DMS114 treated with DMSO at 0.1 percent for 48 hours (cell line): ENCODE measurements around the gene ROS1.
"Not testable (repeated sequence)": the region's sequence is repeated elsewhere in the genome, so short reads cannot be mapped to it uniquely, and the experiment has no call there.

Experiments used
- DNase-seq: peaks from one replicate; lab custom pipeline; 2025; ENCODE audit not compliant: unreplicated experiment; lab: John Stamatoyannopoulos, UW

The ROS1 gene

DNA sequence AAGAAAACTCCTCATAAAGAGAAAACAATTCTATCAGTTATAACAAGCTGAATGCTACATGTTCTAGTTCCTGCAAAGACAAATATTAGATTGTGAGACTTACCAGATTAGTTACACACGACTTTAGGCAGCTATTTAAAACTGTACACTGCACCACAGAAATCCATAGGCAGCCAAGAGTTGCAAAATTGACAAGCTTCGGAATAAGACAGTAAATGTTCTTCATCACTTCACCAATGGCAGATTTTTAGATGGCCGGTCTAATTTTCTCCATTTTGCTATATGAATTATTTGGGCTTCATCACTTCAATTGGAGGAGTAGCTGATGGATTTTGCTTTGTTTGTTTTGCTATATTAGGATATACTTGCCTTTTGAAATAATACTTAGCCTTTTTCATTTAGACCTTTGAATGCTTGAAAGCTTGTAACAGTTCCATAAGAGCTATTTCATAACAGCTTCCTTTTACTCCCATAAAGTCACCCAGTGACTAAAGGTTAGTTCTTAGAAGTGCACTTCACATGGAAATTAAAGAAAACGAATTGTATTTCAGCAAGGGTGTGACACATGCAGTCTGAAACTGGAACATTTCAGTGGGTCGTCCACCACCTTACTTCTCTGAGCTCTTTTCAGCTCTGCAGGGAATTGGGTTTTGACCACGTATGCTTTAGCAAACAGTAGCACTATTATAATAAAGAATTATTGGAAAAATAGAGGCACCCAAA is at the start of gene ROS1:
TSS of gene ROS1 (minus strand) at position 512 of the 723 bp plus-strand sequence. CDS start at position 226, 286 bp downstream.
- DNase-seq: no peak

DNA sequence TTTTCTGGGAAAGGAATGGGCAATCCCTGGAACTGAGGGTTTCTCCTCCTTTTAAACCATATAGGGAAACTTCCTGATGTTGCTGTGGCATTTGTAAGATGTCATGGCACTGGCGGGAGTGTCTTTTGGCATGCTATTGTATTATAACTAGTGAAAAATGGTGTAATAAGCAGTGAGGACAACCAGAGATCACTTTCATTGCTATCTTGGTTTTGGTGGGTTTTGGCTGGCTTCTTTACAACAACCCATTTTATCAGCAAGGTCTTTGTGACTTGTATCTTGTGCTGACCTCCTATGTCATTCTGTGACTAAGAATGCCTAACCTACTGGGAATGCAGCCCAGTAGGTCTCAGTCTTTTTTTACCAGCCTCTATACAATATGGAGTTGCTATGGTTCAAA is 47.7 kb upstream of the ROS1 start:
- DNase-seq: no peak

DNA sequence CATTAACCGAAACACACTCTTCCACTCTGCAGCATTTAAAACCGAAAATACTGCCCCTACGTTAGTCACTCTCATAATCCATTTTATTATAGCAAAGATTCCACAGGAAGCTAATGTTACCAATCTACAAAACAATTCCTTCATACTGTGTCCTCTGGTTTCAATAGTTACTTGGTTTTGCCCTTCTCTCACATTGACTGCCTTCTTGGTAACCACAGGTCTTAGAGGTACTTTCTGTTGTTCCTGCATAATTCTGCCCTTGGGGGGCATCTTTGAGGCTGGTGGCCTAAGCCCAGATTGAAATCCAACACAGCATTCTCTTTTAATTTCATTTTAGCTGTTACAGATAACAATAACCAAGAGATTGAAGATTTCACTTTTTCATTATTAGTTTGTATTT is 46.9 kb upstream of the ROS1 start:
- DNase-seq: no peak

DNA sequence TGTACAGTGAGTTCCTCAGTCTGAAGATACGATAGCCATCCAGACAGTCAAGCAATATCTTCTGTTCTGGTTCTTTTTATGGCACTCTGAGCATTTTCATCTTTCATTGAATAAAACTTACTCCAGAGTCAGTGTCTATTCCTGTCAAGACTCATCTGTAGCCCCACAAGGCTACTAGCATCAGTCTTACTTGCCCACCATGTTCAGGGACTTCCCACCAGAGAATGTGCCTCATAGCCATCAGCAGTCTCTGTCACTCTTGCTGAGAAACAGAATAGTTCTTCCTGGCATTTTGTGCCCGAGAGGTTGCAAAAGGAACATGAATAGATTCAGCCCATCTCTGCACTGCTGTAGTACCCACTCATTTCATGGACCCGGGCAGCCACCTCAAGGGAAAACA is 44.0 kb upstream of the ROS1 start:
- no peak for DNase-seq

DNA sequence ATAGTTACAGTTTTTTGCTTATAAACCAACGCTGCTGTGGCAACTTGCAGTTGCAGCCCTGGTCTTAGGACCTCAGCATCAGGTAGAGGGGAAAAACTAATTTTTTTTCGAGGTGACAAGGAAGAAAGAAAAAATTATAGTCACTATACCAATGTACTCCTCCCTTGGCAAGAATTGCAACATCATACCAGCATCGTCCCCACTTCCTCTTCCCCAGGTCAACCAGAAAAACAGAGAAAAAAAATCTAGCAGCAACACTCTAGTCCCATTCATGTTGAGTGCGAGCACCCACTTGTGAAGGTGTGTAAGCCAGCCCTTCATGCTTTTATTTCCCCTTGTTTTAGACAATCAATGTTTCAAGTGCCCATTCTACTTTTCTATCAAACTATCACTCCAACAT is 43.6 kb upstream of the ROS1 start:
- no peak for DNase-seq

DNA sequence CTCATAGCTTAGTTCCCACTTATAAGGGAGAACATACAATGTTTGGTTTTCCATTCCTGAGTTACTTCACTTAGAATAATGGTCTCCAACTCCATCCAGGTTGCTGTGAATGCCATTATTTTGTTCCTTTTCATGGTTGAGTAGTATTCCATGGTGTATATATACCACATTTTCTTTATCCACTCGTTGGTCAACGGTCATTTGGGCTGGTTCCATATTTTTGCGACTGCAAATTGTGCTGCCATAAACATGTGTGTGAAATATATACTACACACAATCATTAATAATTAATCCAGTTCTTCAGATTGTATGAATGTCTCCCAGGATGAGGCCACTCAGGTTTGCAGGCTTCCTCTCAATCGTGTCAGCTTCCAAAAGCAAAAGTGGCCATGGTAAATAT is 42.8 kb upstream of the ROS1 start:
- DNase-seq: not testable (repeated sequence)

DNA sequence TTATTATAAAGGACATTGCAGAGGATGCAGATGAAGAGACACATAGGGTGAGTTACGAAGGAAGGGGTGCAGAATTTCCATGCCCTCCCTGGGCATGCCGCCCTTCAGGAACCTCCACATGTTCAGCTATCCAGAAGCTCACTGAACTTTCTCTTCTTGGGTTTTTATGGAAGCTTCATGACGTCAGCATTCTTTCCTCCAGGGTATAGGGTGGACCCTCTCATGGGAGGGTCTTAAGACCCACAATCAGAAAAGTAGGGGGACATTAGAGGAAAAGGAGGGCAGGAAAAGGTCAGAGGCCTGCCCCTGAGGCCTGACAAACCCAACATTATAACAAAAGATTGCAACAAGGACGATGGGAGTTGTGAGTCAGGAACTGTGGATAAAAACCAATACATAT is 42.1 kb upstream of the ROS1 start:
- no peak for DNase-seq

DNA sequence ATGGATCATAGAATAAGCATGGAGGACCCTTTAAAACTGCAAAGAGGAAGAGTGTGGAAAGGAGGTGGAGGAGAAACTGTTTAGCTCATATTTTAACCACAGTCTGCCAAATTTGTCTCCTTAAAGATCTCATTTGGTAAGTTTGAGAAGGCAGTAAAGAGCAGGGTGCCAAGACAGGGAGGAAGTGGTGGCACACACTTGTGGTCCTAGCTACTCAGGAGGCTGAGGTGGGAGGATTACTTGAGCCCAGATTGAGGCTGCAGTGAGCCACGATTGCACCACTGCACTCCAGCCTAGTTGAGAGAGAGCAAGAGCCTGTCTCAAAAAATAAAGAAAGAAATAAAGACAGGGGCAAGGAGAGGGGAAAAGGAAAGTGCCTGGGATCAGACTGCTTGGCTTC is 39.9 kb upstream of the ROS1 start:
- DNase-seq: no peak

DNA sequence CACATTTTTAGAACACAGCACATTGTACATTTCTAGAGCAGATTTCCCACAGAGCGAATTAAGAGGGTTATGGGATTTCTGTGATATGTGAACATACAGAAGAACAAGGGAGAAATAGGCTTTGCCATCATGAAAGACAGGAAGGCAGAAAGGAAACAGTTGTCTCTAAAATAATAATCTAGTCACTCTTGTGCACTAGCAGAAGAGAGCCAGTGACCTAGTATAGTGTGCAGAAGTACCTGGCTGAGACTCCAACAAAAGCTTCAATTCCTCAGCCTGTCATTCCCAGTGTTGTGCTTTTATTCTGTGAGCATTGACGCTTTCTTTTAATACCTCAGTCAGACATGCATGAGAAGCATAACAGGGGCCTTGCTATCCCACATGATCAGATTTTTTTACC is 39.0 kb upstream of the ROS1 start:
- DNase-seq: no peak

DNA sequence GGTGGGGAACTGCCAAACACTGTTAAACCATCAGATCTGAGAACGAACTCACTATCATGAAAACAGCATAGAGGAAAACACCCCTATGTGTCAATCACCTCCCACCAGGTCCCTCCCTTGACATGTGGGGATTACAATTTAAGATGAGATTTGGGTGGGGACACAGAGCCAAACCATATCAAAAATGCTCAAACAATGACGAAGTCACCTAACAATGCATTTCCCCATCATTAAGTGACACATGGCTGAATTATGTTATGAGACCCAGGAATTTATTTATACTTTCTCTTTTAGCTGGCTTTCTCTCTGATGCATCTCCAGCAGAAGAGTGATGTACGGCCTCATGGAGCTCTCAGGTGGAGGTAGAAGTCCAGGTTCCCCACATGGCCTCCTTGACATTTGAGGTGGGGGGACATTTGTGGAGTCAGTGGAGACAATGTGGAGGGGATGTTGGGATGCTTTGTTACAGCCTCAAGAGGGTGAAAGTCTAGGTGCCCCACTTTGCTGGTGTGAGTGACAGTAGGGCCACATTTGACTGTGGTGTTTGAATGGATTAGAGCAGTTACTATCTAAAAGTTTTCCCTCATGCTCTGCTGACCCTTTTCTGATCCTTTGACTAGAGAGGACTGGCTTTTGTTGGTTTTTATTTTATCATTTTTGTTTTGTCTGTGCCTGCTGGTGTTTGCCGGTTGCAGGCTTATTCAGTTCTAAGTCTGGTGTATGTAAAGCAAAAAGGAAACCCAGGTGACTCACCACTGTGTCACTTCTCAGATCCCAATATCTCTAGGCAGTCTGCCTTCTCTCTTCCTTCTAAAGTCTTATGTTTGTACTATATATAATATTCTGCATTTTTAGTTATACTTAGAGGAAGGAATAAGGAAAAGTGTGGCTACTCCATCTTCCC is 38.3 kb upstream of the ROS1 start:
- DNase-seq: no peak

DNA sequence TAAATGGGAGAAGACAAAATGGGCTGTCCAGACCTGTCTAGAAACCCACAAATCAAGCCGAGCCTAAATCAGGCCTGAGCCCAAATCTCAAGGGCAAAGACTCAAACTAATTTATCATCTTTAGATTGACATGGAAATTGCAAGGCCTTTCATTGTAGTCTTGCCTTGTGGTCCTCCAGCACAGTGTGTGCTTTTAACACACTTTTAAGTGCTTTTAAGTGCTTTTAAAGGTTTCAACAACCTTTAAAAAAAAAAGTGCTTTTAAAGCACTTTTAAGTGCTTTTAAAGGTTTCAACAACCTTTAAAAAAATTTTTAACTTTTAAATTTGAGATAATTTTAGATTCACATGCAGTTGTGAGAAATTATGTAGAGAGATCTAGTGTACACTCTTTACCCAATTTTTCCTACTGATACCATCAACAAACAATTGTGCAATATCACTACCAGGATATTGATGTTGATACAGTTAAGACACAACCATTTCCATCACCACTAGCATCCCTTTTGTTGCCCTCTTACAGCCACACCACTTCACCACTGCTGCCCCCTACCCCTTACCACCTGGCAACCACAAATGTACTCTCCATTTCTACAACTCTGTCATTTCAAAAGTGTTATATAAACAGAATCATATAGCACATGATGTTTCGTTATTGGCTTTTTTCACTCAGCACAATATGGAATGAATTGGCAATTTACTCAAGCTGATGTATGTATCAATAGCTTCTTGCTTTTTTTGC is 33.6 kb upstream of the ROS1 start:
- DNase-seq: no peak

DNA sequence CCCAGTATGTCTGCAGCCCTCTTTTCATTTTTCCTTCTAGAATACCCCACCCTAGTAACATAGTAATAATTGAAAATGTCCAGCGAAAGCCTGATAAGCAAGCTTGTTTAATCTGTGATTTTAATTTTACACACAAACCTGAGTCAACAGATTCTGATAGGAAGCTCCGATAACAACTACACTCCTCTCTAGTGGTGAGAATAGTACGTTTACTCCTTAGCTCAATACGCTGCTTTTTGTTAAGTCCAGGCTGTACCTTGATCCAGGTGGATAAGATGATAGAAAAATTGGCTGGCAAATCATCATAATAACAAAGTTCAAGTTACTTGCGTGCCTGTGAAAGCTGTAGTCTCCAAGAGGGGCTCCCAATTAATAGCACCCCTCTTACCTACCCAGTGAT is 31.3 kb upstream of the ROS1 start:
- no peak for DNase-seq

DNA sequence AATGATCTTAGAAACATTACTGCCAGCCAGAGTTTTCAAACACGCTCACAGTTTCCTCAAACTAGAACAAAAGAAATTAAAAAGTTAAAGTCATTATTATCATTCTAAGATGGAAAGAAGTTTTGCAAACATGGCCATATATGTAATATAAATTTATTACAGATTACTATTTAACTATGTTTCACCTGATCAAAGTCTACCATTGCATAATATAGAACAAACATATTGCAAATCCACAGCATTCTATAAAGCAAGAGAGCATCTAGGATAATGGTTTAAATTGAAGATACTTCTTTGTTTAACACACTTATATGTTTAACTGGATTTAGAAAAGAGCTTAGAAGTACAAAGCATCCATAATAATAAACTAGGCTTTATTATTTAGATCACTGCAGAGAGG is 30.5 kb upstream of the ROS1 start:
- no peak for DNase-seq

DNA sequence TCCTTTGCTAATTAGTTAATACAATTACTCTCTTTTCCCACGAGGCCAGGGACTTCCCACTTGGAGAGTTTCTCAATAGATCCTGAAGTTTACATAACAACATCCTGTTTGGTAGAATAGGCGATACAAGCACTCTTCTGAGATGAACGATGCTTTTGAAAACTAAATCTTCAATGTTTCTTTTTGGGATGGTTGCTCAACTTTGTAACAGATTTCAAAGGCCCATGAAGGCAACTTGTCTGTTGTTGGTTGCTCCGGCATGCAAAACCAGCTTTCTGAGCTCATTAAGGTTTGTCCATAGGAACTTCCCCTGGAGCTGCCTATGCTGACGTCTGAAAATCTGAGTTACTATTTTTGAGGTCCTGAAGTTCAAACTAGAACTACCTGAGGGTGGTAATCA is 25.9 kb upstream of the ROS1 start:
- no peak for DNase-seq

DNA sequence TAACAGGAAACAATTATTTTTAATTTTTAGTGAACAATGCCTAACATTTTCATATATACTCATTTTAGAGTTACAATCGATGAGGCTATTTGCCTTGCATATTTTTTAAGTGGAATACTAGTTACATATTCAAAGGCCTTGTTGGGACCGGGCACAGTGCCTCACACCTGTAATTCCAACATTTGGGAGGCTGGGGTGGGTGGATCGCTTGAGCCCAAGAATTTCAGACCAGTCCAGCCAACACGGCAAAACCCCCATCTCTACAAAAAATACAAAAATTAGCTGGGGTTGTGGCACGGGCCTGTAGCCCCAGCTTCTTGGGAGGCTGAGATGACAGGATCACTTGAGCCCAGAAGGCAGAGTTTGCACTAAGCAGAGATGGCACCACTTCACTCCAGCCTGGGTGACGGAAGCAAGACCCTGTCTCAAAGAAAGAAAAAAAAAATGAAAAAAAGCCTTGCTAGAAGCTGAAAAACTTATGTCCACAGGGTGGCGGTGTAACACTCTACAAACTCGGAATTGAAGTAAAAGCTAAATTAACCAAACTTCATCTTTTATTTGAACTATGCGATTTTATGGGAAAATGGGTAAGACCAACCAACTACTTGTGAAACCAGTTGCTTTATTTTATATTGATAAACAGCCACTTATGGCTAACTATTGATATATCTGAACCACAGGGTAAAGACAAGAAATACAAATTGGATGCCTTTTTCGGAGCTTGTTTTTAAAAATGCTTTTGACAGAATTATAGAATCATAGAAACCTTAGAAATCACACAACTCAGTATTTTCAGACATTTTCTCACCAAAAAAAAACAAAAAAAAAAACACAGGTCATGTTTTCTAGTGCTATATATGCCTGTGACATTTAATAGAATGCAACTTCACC is 24.1 kb upstream of the ROS1 start:
- peak; percentile 58 for DNase-seq

DNA sequence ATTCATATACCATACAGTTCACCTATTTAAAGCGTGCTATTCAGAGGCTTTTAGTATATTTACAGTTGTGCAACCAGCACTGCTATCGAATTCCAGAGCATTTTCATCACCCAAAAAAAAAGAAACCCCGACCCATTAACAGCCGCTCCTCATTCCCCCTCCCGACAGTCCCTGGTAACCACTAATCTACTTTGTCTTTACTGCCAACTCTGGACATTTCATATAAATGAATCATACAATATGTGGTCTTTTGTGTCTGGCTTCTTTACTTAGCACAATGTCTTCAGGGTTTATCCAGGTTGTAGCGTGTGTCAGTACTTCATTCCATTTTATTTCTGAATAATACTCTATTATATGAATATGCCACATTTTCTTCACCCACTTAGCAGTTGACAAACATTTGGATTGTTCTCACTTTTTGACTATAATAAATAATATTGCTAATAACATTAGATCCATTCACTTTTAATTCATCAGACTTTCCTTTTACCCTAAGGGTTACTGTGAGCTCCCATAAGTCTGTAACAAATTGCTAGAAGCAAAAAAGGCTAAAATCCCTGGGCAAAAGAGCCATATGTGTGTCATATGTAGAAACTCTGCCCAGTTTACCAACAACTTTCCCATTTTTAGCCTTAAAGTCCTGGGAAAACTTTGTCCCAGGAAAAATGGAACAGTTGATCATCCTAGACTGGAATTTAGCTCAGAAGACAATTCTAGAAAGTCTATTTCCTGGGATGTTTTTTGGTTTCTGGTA is 23.2 kb upstream of the ROS1 start:
- no peak for DNase-seq

DNA sequence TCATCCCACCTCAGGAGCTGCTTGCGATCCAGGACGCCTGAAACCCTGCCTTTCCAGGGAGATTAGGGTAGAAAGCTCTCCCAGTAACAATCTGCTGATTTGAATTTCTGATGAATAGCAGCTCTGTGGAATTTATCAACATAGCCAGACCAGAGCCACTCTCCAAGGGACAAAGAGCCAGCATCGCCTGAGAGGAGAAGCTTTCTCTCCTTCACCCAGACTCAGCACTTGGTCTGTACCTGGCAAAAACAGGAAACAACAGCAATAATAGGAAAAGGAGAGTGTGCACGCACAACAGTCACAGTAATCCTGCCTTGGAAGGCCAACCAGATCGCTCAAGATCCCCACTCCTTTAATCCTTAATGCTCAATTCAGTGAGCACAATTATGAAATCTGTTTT is 22.3 kb upstream of the ROS1 start:
- DNase-seq: no peak

DNA sequence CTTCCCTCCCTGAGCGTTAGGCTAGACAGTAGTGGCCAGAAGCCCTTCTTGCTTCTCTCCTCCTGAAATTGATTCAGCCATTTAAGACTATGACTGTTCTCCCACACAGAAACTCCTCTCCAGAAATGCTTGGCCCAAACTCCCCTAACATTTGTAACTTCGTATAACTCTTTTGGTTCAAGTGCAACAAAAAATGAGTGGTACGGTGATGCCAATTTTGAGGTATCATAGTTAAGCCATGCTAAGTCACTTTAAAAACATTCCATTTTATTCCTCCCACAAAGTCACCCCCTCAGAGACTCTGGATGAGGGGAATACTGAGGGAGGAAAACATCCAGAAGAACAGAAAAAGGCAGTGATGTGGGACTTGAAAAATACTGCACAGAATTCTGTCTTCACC is 21.1 kb upstream of the ROS1 start:
- no peak for DNase-seq

DNA sequence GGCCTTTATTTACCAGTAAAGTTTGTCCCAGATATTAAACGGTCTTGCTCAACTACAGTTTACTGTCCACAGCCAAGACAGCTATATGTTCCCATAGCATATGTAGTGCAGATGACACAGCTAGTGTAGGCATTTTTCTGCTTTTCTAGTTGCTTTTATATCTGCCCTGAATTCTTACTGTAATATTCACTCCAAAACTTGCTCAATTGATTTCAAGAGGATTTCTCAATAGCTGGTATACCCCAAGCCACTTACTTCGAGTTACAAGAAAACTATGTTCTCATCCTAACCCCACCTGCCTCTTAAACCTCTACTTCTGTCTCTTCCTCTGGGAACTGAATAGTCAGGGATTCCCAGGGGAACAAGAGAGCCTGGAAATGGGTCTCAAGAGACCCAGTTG is 18.9 kb upstream of the ROS1 start:
- DNase-seq: no peak

DNA sequence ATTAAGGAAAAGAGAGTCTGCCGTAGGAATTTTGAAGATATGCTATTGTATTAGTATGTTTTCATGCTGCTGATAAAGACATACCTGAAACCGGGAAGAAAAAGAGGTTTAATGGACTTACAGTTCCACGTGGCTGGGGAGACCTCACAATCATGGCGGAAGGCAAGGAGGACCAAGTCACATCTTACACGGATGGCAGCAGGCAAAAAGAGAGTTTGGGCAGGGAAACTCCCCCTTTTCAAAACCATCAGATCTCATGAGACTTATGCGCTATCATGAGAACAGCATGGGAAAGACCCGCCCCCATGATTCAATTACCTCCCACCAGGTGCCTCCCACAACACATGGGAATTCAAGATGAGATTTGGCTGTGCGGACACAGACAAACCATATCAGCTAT is 16.6 kb upstream of the ROS1 start:
- not testable (repeated sequence) for DNase-seq
